ENCODE measurements around the gene BLOC1S3.

Gene BLOC1S3

DNA sequence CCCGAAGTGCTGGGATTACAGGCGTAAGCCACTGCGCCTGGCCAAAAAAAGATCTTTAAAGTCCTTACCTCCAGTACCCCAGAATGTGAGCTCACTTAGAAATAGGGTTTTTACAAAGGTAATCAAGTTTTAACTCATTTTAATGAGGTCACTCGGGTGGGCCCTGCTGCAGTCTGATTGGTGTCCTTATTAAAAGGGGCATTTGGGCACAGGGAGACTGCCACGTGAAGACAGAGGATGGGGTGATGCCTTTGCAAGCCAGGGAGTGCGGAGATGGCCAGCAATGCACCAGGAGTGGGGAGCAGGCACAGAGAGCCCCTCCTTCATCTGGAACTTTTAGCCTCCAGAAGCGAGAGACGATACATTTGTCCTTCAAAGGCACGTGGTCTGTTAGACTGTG, 29.5 kb upstream of the BLOC1S3 start:
- no peaks in the 10 kb centered on the region for H3K9me3 Mint-ChIP-seq
- DNase-seq: no peak
- peaks cover 37% of the 10 kb centered on the region for H3K4me1 Mint-ChIP-seq
- no peak overlapping the region for H3K4me3 Mint-ChIP-seq
- TF ChIP-seq, protein P1, sequence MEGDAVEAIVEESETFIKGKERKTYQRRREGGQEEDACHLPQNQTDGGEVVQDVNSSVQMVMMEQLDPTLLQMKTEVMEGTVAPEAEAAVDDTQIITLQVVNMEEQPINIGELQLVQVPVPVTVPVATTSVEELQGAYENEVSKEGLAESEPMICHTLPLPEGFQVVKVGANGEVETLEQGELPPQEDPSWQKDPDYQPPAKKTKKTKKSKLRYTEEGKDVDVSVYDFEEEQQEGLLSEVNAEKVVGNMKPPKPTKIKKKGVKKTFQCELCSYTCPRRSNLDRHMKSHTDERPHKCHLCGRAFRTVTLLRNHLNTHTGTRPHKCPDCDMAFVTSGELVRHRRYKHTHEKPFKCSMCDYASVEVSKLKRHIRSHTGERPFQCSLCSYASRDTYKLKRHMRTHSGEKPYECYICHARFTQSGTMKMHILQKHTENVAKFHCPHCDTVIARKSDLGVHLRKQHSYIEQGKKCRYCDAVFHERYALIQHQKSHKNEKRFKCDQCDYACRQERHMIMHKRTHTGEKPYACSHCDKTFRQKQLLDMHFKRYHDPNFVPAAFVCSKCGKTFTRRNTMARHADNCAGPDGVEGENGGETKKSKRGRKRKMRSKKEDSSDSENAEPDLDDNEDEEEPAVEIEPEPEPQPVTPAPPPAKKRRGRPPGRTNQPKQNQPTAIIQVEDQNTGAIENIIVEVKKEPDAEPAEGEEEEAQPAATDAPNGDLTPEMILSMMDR (IDR thresholded peaks at IDR 0.05): no peak
- peak overlapping the region; percentile 66 for H3K27ac Mint-ChIP-seq
- H3K36me3 Mint-ChIP-seq (ENCODE audit: low read depth): peaks cover 11% of the 10 kb centered on the region
- peaks cover 30% of the 10 kb centered on the region for H3K27me3 Mint-ChIP-seq (ENCODE audit: low read depth, poor library complexity)

DNA sequence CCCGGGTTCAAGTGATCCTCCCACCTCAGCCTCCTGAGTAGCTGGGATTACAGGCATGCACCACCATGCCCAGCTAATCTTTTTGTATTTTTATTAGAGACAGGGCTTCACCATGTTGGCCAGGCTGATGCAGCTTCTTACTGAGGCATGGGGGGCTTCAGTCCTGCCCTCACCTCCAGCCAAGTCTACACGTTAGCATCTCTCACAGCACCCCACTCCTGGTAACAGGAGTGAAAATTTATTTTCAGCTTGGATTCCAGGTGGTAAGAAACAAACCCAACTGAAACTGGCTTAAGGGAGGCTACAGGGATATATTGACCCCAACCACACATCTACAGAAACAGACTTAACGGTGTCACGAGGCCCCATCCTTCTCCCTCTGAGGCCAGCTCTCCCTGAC, 28.4 kb upstream of the BLOC1S3 start:
- H3K27ac Mint-ChIP-seq: no peak overlapping the region
- peaks cover 42% of the 10 kb centered on the region for H3K4me1 Mint-ChIP-seq
- TF ChIP-seq, protein P1 (IDR thresholded peaks at IDR 0.05): no peak
- H3K4me3 Mint-ChIP-seq: no peak overlapping the region
- H3K36me3 Mint-ChIP-seq (ENCODE audit: low read depth): peaks cover 11% of the 10 kb centered on the region
- H3K9me3 Mint-ChIP-seq: no peaks in the 10 kb centered on the region
- no peak for DNase-seq
- peaks cover 34% of the 10 kb centered on the region for H3K27me3 Mint-ChIP-seq (ENCODE audit: low read depth, poor library complexity)

DNA sequence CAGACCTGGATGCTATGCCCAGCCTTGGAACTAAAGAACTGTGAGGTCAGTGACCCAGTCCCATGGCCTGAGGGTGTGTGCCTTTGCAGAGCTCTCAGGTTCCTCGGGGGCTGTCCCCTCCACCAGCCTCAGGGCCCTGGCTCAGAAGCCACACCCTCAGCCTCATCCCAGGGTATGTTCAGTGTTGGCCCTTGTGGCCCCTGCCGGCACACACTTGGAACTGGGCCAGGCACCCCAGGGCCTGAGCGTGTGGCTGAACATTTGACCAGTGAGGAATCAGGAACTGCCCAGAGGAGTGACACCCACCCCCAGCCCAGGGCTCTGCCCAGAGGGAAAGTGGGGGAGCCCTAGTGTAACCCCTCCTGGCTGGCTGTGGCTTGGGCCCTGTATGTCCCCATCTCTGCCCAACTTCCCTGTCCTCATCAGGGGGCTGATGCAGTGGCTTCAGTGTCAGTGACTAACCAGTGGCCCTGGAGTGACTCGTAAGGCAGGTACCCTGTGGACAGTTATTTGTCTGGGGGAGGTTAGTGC, 27.8 kb upstream of the BLOC1S3 start:
- Mint-ChIP-seq H3K27me3 (ENCODE audit: low read depth, poor library complexity) (peaks cover 34% of the 10 kb centered on the region), H3K4me3 (no peak overlapping the region)

DNA sequence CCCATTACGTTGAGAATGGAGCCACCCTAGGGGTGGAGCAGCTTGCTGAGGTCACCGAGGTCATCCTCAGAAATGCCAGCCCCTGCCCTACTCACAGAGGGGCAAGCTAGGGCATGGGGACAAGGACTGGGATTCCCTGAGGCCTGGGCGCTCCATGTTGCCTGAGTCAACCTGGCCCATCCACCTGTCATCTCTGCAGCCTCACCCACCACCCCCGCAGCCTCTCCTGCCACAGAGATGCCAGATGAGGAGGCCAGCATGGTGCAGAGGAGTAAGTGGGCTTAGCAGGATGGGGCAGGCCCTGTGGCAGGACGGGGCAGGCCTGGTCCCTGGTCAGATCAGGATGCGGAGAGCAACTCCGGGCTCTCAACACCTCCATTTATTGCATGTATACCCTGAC, 27.3 kb upstream of the BLOC1S3 start:
- Mint-ChIP-seq H3K27ac (peak overlapping the region; percentile 45), H3K9me3 (no peaks in the 10 kb centered on the region), H3K27me3 (ENCODE audit: low read depth, poor library complexity) (peaks cover 34% of the 10 kb centered on the region), H3K4me1 (peaks cover 40% of the 10 kb centered on the region), H3K36me3 (ENCODE audit: low read depth) (peaks cover 11% of the 10 kb centered on the region), H3K4me3 (no peak overlapping the region)
- TF ChIP-seq, protein P1 (IDR thresholded peaks at IDR 0.05): no peak
- DNase-seq: no peak

More for the DNA sequence above, 27.8 kb upstream of the BLOC1S3 start:
- H3K27ac Mint-ChIP-seq: no peak overlapping the region
- H3K9me3 Mint-ChIP-seq: no peaks in the 10 kb centered on the region
- TF ChIP-seq, protein P1 (IDR thresholded peaks at IDR 0.05): no peak
- no peak for DNase-seq
- peaks cover 42% of the 10 kb centered on the region for H3K4me1 Mint-ChIP-seq
- H3K36me3 Mint-ChIP-seq (ENCODE audit: low read depth): peaks cover 11% of the 10 kb centered on the region

DNA sequence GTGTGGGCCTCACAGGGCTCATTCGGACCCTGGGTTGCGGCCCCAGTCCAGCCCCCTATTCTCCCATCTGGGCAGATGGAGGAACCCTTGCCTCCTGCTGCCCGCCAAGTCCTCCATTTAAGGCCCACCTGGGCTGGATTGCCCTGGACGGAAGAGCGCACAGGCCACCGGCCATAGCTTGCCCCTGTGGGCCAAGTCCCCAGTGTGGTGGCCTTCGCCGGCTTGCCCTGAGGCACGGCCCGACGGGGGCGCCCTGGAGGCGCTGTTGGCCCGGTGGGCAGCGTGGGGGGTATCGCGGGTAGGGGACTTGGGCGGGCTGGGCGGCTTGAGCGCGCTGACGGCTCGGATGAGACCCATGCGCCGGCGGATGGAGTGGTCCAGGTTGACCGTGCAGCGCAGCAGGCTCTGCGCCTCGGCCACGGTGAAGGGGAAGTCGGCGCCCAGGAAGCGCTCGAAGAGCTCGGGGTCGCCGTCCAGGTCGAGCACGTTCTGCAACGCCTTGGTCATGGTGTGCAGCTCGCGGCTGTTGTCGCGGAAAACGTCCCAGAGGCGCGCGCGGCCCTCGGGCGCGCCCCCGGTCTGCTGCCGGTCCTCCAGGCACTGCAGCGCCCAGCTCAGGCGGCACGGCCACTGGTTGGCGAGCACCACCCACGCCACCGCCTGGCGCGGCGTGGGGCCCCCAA, 26.6 kb upstream of the BLOC1S3 start:
- TF ChIP-seq, protein P1 (IDR thresholded peaks at IDR 0.05): no peak
- Mint-ChIP-seq H3K27me3 (ENCODE audit: low read depth, poor library complexity) (peaks cover 34% of the 10 kb centered on the region), H3K9me3 (no peaks in the 10 kb centered on the region), H3K4me1 (peaks cover 39% of the 10 kb centered on the region), H3K27ac (peak overlapping the region; percentile 45), H3K36me3 (ENCODE audit: low read depth) (peaks cover 11% of the 10 kb centered on the region), H3K4me3 (no peak overlapping the region)
- no peak for DNase-seq

Data from nephron progenitor cell (in vitro differentiated cells).